ENCODE measurements around the gene TCF4.

GRCh38 chr18:55251254-55251971, 336.6 kb downstream of the TCF4 start:
- TF ChIP-seq CTCF (tag by site-specific recombination; IDR thresholded peaks at IDR 0.05): no peak
- no peak for TF ChIP-seq REST (tag by site-specific recombination; IDR thresholded peaks at IDR 0.05)
- no peak for TF ChIP-seq ZEB2 (tag by site-specific recombination; IDR thresholded peaks at IDR 0.05)
- no peak for TF ChIP-seq ZSCAN18 (tag by site-specific recombination; IDR thresholded peaks at IDR 0.05)
- no peak for TF ChIP-seq ZBTB26 (tag by site-specific recombination; optimal IDR thresholded peaks at IDR 0.05)
- no peak for TF ChIP-seq RBAK (tag by site-specific recombination; IDR thresholded peaks at IDR 0.05)
- TF ChIP-seq ZBTB21 (tag by site-specific recombination; IDR thresholded peaks at IDR 0.05): no peak
- TF ChIP-seq ZFP37 (tag by site-specific recombination; IDR thresholded peaks at IDR 0.05): no peak
- peak; percentile 68 for TF ChIP-seq ZNF664 (tag by site-specific recombination; IDR thresholded peaks at IDR 0.05)
- peak; percentile 82 for TF ChIP-seq GLIS1 (tag by site-specific recombination; IDR thresholded peaks at IDR 0.05)
- TF ChIP-seq ZNF274 (IDR thresholded peaks at IDR 0.05; ENCODE audit: low read length): no peak
- TF ChIP-seq ZNF274 (tag by site-specific recombination; IDR thresholded peaks at IDR 0.05; ENCODE audit: borderline replicate concordance): no peak
- no peak for TF ChIP-seq ZNF639 (tag by site-specific recombination; IDR thresholded peaks at IDR 0.05)
